GM03348 (cell line): ENCODE results near the gene SH3PXD2A.

Source experiments
- DNase-seq: peaks from one replicate; pipeline ENCODE4 v3.0.0; 2012; ENCODE audit warnings: low spot score

Gene SH3PXD2A

DNA sequence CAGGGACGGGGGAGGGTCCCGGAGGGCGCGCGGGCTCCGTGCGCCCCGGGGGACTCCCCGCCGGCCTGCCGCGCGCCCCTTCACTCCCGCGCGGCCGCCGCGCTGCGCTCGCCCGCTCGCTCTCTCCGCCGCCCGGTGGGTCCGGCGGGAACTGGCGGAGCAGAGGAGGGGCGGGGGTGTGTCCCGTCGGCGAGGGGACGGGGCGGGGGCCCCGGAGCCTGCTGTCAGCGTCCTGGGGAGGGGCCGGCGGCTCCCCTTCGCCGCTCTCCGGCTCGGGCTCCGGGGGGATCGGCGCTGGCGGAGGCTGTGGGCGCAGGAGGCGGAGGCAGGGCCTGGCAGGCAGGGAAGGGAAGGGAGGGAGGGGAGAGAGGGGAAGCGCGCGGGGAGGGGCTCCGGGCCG lies at the start of gene SH3PXD2A:
SH3PXD2A (minus strand) TSS at position 153 of the 400 bp plus-strand sequence. CDS start 310 bp downstream, outside the sequence.
- DNase-seq = peak; percentile 79

- no peak for DNase-seq
Measured at GRCh38 chr10:103901299-103901698, 45.9 kb upstream of the SH3PXD2A start.

DNA sequence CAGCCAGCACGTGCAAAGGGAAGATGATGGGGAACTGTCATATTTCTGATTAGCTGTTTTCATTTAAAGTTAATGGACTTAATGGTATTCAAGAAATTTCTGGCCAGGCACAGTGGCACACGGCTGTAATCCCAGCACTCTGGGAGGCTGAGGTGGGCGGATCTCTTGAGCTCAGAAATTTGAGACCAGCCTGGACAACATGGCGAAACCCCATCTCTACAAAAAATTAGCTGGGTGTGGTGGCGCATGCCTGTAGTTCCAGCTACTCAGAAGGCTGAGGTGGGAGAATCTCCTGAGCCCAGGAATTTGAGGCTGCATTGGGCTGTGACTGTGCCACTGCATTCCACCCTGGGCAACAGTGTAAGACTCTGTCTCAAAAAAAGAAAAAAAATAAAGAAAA lies 43.9 kb upstream of the SH3PXD2A start:
- DNase-seq = no peak

GRCh38 chr10:103897241-103897774 lies 41.9 kb upstream of the SH3PXD2A start:
- no peak for DNase-seq

DNA sequence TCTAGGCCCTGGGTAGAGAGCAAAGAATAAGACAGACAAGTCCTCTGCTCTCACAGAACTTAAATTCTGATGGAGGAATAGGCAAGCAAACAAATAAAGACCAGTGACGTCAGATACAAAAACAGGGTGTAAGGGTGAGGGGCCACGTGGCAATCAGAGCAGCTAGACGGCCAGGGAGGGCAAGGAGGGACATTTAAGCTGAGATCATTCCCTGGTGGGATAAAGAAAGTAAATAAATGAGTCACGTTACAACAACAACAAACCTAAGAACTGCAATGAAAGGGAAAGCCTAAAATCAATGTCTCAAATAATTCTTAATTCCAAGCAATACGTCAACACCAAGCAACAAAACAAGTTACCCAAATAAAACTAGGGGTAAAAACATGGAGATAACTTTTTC lies 40.8 kb upstream of the SH3PXD2A start:
- DNase-seq = no peak

GRCh38 chr10:103895411-103896186 lies 40.2 kb upstream of the SH3PXD2A start:
- DNase-seq = peak; percentile 50

DNA sequence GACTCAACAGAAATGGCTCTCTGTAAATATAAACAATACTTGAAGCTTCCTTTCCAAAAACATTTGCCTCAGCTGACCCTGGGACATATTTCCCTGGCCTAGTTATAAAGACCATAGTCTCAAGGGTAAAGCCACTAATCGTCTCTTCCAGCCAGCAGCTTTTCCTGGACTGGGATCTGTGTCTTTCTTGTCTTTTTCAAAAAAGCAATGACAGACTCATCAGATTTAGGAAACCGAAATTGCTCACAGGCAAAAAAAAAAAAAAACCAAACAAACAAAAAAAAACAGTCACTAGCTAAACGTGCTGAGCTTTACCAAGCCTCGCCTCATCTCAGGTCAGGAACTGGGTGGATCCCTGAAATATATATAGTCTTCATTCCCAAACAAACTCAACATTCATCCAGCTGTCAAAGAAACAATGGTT lies 39.1 kb upstream of the SH3PXD2A start:
- no peak for DNase-seq

DNA sequence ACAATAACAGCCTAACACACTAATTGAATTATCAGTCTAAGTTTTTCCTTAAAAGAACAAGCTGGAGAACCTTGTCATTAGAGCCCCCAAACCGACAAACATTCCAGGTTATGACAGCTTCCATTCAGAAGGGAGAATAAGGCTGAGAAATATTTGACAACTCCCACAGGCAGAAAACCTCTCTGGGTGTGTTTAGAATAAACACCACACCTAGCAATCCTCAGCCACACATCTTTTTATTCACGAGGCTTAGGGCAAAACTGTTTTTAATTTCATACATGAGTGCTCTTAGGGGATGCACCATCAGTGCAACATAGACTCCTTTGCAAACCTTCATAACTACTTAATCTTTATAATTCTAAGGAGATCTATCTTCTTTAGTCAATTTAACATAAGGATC lies 38.4 kb upstream of the SH3PXD2A start:
- no peak for DNase-seq

DNA sequence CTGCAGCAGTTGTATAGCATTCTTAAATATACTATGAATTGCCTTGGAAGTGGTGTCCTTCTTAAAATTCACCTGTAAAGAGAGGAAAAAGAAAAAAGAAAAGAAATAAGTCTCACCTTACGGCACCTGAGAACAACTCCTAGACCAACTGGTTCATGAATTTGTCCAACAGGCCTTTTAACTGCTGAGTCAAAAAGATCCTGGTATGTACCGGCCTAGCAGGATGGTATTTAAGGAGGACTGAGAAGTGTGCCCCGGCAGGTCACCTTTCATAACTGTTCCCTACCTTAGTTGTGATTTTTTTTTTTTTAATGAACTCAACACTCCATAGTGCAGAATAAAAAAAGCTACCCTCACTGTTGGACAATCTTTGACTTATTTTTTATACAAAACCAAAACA lies 36.8 kb upstream of the SH3PXD2A start:
- DNase-seq = no peak

GRCh38 chr10:103890688-103891087 lies 35.3 kb upstream of the SH3PXD2A start:
- DNase-seq = no peak

DNA sequence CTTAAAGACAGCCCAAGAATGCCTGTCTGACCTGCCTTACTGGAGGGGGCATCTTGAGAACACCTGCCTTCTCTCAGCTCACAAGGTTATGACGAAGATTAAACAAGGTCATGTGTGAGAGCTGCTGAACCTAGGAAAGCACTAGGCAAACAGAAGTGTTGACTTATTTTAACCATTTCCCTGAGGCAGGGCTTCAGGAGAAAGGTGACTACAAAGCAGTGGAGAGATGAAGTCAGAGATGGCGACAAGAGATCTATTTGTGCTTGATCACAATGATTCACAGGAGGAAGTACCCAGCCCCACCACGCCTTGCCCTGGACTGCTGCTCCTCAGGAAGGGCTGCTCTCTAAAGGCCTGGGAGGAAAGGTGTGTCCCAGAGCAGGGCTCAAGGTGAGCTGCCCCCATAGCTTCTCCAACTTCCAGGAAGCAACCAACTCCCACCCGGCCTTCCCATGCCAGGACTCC lies 34.9 kb upstream of the SH3PXD2A start:
- no peak for DNase-seq

DNA sequence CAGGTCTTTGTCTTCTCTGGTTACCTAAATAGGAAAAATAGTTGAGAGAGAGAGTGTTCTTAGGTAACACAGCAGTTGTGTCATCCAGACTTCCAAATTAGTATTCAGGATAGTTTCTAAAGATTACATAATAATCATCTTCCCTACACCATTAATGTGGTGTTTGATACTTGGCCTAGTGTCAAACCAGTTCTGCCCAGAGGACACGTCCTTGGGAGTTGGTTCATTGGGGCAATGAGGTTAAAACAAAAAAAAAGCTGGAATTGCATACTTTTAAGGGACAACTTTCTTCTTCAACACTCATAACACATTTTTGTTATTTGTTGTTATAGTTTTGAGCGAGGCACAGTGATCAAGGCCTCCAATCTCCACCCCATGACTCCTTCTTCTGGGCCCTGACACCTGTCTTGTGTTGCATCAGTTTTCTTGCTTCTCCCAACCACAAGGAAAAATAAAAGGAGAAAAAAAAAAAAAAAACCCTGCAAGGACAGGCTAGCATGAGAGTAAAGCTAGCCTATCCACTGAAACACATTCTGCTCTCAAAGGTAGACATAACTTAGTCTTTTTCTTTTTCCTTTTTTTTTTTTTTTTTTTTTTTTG lies 33.8 kb upstream of the SH3PXD2A start:
- DNase-seq = no peak

DNA sequence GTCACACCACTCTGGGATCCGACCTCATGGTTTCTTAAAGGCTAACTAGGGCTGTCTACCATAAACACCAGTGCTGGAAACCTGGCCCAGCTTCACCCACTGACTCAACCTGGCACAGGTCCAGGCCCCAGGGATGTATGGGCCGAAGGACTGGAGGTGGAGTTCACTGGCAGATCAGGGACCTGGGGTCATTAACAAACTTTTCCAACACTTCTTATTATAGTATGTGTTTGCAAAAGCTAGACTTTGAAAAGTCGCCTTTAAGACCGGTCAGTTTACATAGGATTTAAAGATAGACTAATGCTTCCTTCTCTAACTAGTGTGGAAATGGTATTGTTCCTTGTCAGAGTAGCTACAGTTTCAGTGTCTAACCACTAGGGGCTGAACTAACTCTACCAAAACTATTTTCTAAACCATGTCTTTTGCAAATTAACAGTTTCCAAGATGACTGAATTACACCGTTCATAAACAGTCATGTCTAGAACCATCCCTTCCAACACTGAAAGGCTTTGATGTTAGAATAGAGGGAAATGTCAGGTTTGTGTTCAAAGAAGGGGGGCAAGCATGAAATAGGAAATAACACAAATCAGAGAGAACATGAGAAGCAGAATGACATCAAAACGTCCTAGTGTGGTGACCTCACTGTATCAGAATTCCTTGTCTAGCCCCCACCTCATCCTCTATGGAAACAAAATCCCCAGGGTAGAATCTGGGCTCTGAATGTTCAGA lies 32.9 kb upstream of the SH3PXD2A start:
- peak; percentile 74 for DNase-seq

DNA sequence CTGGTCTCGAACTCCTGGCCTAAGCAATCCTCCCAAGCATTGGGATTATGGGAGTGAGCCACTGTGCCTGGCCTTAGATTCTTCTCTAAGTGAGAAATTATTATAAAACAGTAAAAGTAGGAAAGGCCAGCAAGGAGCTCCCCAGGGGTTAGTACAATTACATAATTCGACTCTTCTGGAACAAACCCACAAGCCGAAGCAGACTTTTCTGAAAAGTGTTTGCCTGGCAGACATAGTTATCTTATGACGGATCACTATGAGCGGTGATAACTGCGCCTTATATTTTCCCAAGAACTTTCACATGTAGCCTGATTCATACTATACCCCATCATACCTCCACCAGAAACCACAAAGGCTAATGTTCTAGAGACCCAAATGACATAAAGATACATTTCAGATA lies 30.2 kb upstream of the SH3PXD2A start:
- peak; percentile 65 for DNase-seq

- peak; percentile 75 for DNase-seq
Measured at GRCh38 chr10:103884681-103885139, 29.3 kb upstream of the SH3PXD2A start.

- DNase-seq = no peak
Measured at GRCh38 chr10:103882285-103883007, 27.1 kb upstream of the SH3PXD2A start.

- no peak for DNase-seq
Measured at GRCh38 chr10:103881416-103882284, 26.3 kb upstream of the SH3PXD2A start.

GRCh38 chr10:103879831-103880230 lies 24.5 kb upstream of the SH3PXD2A start:
- DNase-seq = no peak

DNA sequence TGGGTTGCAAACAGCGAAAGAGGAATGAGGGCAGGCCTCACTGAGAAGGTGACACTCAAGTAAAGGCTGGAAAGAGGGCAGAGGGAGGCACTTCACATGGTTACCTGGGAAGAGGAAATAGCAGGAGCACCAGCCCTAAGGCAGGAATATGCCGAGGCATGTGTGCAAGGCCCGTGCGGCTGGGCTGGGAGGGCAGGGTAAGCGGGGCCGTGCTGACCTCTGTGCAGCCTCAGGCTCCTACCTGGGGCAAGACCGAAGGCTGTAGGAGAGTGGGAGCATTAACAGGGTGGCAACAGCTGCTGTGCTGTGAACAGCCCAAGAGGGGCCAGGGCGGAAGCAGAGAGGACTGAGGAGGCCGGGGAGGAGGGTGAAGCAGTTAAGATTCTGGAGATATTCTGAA lies 24.0 kb upstream of the SH3PXD2A start:
- DNase-seq = no peak

GRCh38 chr10:103877861-103878260 lies 22.5 kb upstream of the SH3PXD2A start:
- no peak for DNase-seq

DNA sequence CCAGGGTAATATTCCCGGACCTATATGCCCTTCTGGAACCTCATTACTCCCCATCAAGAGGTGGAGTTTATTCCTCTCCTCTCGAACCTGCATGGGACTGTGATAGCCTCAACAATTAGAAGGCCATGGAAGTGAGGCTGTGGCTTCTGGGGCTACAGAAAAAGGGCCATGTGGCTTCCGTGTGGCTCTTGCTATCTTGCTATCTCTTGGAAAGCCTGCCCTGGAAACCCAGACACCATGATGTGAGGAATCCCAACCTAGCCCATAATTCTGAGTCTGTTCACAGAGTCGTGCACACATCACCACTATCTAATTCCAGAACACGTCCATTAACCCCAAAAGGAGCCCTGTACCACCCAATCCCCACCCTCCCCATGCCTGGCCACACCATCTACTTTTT lies 20.8 kb upstream of the SH3PXD2A start:
- DNase-seq = no peak
